Neuron (in vitro differentiated cells): ENCODE measurements around the gene PITPNC1.

Experiments
- H2AFZ ChIP-seq: one replicate; pipeline ENCODE4 v1.6.1; 2013; ENCODE audit warnings: low read depth, mild to moderate bottlenecking, inconsistent platforms, low read length, moderate library complexity
- H3K27me3 ChIP-seq: one replicate; pipeline ENCODE4 v1.6.1; 2013; ENCODE audit warnings: low read length; ENCODE audit not compliant: insufficient read depth
- H3K36me3 ChIP-seq: one replicate; pipeline ENCODE4 v1.6.1; 2013; ENCODE audit warnings: low read length; ENCODE audit not compliant: insufficient read depth
- H3K4me1 ChIP-seq: one replicate; pipeline ENCODE4 v1.6.1; 2013; ENCODE audit warnings: low read length; ENCODE audit not compliant: insufficient read depth
- H3K4me3 ChIP-seq: 2 replicates; pipeline ENCODE4 v1.5.1; 2013; ENCODE audit warnings: mild to moderate bottlenecking, low read length, moderate library complexity
- H3K9me3 ChIP-seq: one replicate; pipeline ENCODE4 v1.6.1; 2013; ENCODE audit warnings: low read length

The PITPNC1 gene

GRCh38 chr17:67610061-67610460 lies 233.0 kb downstream of the PITPNC1 start:
- Histone ChIP-seq H3K36me3 (no peaks in the 10 kb centered on the region), H3K9me3 (no peaks in the 10 kb centered on the region), H2AFZ (no peak overlapping the region), H3K4me1 (no peaks in the 10 kb centered on the region), H3K4me3 (no peak overlapping the region), H3K27me3 (no peaks in the 10 kb centered on the region)

- Histone ChIP-seq H3K27me3 (no peaks in the 10 kb centered on the region), H2AFZ (no peak overlapping the region), H3K4me1 (no peaks in the 10 kb centered on the region), H3K36me3 (no peaks in the 10 kb centered on the region), H3K9me3 (peaks cover 1% of the 10 kb centered on the region), H3K4me3 (no peak overlapping the region)
Observed at GRCh38 chr17:67613961-67614360, 236.9 kb downstream of the PITPNC1 start.

- no peaks in the 10 kb centered on the region for H3K36me3 ChIP-seq
- H2AFZ ChIP-seq, result no peak overlapping the region
- H3K4me3 ChIP-seq, result no peak overlapping the region
- peaks cover 1% of the 10 kb centered on the region for H3K9me3 ChIP-seq
- H3K4me1 ChIP-seq, result no peaks in the 10 kb centered on the region
- H3K27me3 ChIP-seq, result no peaks in the 10 kb centered on the region
Observed at GRCh38 chr17:67615011-67615561, 238.0 kb downstream of the PITPNC1 start.

- H3K4me1 ChIP-seq, result no peaks in the 10 kb centered on the region
- H2AFZ ChIP-seq, result no peak overlapping the region
- no peaks in the 10 kb centered on the region for H3K27me3 ChIP-seq
- no peaks in the 10 kb centered on the region for H3K36me3 ChIP-seq
- peaks cover 1% of the 10 kb centered on the region for H3K9me3 ChIP-seq
- H3K4me3 ChIP-seq, result no peak overlapping the region
Observed at GRCh38 chr17:67615736-67616135, 238.7 kb downstream of the PITPNC1 start.

- H3K9me3 ChIP-seq, result peaks cover 1% of the 10 kb centered on the region
- H3K27me3 ChIP-seq, result no peaks in the 10 kb centered on the region
- no peak overlapping the region for H2AFZ ChIP-seq
- H3K4me3 ChIP-seq, result no peak overlapping the region
- no peaks in the 10 kb centered on the region for H3K4me1 ChIP-seq
- no peaks in the 10 kb centered on the region for H3K36me3 ChIP-seq
Observed at GRCh38 chr17:67617304-67617899, 240.3 kb downstream of the PITPNC1 start.

- H3K27me3 ChIP-seq, result no peaks in the 10 kb centered on the region
Observed at GRCh38 chr17:67619555-67619954, 242.5 kb downstream of the PITPNC1 start.

GRCh38 chr17:67620088-67620487 lies 243.0 kb downstream of the PITPNC1 start:
- Histone ChIP-seq H3K27me3 (no peaks in the 10 kb centered on the region), H3K4me3 (no peak overlapping the region), H2AFZ (no peak overlapping the region), H3K4me1 (no peaks in the 10 kb centered on the region), H3K9me3 (peaks cover 1% of the 10 kb centered on the region), H3K36me3 (no peaks in the 10 kb centered on the region)

More at GRCh38 chr17:67619555-67619954, 242.5 kb downstream of the PITPNC1 start:
- H3K4me3 ChIP-seq, result no peak overlapping the region
- no peak overlapping the region for H2AFZ ChIP-seq
- peaks cover 1% of the 10 kb centered on the region for H3K9me3 ChIP-seq
- H3K4me1 ChIP-seq, result no peaks in the 10 kb centered on the region
- H3K36me3 ChIP-seq, result no peaks in the 10 kb centered on the region

- H3K27me3 ChIP-seq, result no peaks in the 10 kb centered on the region
- H3K36me3 ChIP-seq, result no peaks in the 10 kb centered on the region
- H2AFZ ChIP-seq, result no peak overlapping the region
- peaks cover 1% of the 10 kb centered on the region for H3K9me3 ChIP-seq
- H3K4me3 ChIP-seq, result no peak overlapping the region
- H3K4me1 ChIP-seq, result no peaks in the 10 kb centered on the region
Observed at GRCh38 chr17:67620636-67621035, 243.6 kb downstream of the PITPNC1 start.

- no peaks in the 10 kb centered on the region for H3K4me1 ChIP-seq
Observed at GRCh38 chr17:67623767-67624166, 246.7 kb downstream of the PITPNC1 start.

GRCh38 chr17:67624886-67625656 lies 248.0 kb downstream of the PITPNC1 start:
- H3K36me3 ChIP-seq, result no peaks in the 10 kb centered on the region
- no peak overlapping the region for H3K4me3 ChIP-seq
- no peaks in the 10 kb centered on the region for H3K4me1 ChIP-seq
- no peaks in the 10 kb centered on the region for H3K27me3 ChIP-seq
- H2AFZ ChIP-seq, result no peak overlapping the region
- no peaks in the 10 kb centered on the region for H3K9me3 ChIP-seq

More at GRCh38 chr17:67623767-67624166, 246.7 kb downstream of the PITPNC1 start:
- no peak overlapping the region for H3K4me3 ChIP-seq
- H3K9me3 ChIP-seq, result no peaks in the 10 kb centered on the region
- H3K27me3 ChIP-seq, result no peaks in the 10 kb centered on the region
- no peak overlapping the region for H2AFZ ChIP-seq
- H3K36me3 ChIP-seq, result no peaks in the 10 kb centered on the region

- H3K4me1 ChIP-seq, result no peaks in the 10 kb centered on the region
- H2AFZ ChIP-seq, result no peak overlapping the region
- no peak overlapping the region for H3K4me3 ChIP-seq
- H3K36me3 ChIP-seq, result no peaks in the 10 kb centered on the region
- no peaks in the 10 kb centered on the region for H3K9me3 ChIP-seq
- no peaks in the 10 kb centered on the region for H3K27me3 ChIP-seq
Observed at GRCh38 chr17:67625971-67626370, 248.9 kb downstream of the PITPNC1 start.

GRCh38 chr17:67628580-67629013 lies 251.5 kb downstream of the PITPNC1 start:
- Histone ChIP-seq H3K4me3 (no peak overlapping the region), H3K9me3 (no peaks in the 10 kb centered on the region), H3K36me3 (no peaks in the 10 kb centered on the region), H3K4me1 (no peaks in the 10 kb centered on the region), H2AFZ (no peak overlapping the region), H3K27me3 (no peaks in the 10 kb centered on the region)

- Histone ChIP-seq H3K4me1 (no peaks in the 10 kb centered on the region), H3K4me3 (no peak overlapping the region), H3K36me3 (no peaks in the 10 kb centered on the region)
Observed at GRCh38 chr17:67629971-67630320, 252.9 kb downstream of the PITPNC1 start.

More at GRCh38 chr17:67629971-67630320, 252.9 kb downstream of the PITPNC1 start:
- Histone ChIP-seq H2AFZ (no peak overlapping the region), H3K9me3 (no peaks in the 10 kb centered on the region), H3K27me3 (no peaks in the 10 kb centered on the region)
